HG03457 (cell line): Measurements from ENCODE around the gene IL3.

Source experiments
- ATAC-seq: cut with Tn5 transposase; IDR thresholded peaks from one replicate; pipeline ENCODE4 v1.9.1; 2021; ENCODE audit warnings: moderate number of reproducible peaks; ENCODE audit not compliant: unreplicated experiment

IL3 gene

DNA sequence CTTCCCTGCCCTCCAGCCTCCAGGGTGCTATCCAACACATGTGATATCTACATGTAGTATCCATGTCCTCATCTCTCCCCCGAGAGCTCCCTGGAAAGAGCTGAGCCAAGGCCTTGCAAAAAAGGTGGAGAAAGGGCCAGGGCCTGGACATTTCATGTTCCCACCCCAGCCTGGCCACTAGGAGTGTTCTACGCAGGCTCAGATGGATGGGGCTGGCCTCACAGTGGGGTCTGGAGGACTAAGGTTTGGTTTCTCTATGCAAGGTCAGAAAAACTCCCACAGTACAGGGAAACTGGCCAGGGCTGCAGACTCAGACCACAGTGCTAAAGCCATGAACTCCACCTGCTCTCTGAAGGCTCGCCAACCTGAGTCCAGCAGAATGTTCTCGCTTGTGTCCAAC lies 11.6 kb downstream of the IL3 start:
- no peak for ATAC-seq

DNA sequence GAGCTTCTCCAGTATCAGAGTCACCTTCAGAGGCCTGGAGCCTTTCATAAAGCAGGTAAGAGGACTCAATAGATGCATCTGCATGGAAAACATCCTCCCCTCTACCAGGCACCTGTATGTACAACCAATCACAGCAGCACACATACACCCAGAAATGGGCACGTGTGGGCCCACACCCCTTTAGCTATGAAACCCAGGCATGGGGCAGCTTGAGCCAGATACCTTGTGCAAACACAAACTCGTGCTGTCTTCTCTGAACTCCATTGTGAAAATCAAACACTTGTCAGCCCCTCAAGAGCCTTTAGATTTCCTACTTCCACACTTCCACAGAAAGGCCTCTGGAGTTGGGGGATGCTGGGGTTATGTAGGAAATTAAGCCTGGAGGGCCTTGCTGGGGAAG lies 12.1 kb downstream of the IL3 start:
- no peak for ATAC-seq

DNA sequence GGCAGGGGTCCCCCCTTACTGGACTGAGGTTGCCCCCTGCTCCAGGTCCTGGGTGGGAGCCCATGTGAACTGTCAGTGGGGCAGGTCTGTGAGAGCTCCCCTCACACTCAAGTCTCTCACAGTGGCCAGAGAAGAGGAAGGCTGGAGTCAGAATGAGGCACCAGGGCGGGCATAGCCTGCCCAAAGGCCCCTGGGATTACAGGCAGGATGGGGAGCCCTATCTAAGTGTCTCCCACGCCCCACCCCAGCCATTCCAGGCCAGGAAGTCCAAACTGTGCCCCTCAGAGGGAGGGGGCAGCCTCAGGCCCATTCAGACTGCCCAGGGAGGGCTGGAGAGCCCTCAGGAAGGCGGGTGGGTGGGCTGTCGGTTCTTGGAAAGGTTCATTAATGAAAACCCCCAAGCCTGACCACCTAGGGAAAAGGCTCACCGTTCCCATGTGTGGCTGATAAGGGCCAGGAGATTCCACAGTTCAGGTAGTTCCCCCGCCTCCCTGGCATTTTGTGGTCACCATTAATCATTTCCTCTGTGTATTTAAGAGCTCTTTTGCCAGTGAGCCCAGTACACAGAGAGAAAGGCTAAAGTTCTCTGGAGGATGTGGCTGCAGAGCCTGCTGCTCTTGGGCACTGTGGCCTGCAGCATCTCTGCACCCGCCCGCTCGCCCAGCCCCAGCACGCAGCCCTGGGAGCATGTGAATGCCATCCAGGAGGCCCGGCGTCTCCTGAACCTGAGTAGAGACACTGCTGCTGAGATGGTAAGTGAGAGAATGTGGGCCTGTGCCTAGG lies 13.0 kb downstream of the IL3 start, which contains the start of gene CSF2:
Gene CSF2 (plus strand): TSS at position 559 of the 783 bp plus-strand sequence. CDS start 35 bp downstream, at position 594.
- ATAC-seq, result no peak

DNA sequence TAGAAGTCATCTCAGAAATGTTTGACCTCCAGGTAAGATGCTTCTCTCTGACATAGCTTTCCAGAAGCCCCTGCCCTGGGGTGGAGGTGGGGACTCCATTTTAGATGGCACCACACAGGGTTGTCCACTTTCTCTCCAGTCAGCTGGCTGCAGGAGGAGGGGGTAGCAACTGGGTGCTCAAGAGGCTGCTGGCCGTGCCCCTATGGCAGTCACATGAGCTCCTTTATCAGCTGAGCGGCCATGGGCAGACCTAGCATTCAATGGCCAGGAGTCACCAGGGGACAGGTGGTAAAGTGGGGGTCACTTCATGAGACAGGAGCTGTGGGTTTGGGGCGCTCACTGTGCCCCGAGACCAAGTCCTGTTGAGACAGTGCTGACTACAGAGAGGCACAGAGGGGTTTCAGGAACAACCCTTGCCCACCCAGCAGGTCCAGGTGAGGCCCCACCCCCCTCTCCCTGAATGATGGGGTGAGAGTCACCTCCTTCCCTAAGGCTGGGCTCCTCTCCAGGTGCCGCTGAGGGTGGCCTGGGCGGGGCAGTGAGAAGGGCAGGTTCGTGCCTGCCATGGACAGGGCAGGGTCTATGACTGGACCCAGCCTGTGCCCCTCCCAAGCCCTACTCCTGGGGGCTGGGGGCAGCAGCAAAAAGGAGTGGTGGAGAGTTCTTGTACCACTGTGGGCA lies 13.8 kb downstream of the IL3 start:
- ATAC-seq, result no peak

DNA sequence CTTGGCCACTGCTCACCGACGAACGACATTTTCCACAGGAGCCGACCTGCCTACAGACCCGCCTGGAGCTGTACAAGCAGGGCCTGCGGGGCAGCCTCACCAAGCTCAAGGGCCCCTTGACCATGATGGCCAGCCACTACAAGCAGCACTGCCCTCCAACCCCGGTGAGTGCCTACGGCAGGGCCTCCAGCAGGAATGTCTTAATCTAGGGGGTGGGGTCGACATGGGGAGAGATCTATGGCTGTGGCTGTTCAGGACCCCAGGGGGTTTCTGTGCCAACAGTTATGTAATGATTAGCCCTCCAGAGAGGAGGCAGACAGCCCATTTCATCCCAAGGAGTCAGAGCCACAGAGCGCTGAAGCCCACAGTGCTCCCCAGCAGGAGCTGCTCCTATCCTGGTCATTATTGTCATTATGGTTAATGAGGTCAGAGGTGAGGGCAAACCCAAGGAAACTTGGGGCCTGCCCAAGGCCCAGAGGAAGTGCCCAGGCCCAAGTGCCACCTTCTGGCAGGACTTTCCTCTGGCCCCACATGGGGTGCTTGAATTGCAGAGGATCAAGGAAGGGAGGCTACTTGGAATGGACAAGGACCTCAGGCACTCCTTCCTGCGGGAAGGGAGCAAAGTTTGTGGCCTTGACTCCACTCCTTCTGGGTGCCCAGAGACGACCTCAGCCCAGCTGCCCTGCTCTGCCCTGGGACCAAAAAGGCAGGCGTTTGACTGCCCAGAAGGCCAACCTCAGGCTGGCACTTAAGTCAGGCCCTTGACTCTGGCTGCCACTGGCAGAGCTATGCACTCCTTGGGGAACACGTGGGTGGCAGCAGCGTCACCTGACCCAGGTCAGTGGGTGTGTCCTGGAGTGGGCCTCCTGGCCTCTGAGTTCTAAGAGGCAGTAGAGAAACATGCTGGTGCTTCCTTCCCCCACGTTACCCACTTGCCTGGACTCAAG lies 14.6 kb downstream of the IL3 start:
- no peak for ATAC-seq

DNA sequence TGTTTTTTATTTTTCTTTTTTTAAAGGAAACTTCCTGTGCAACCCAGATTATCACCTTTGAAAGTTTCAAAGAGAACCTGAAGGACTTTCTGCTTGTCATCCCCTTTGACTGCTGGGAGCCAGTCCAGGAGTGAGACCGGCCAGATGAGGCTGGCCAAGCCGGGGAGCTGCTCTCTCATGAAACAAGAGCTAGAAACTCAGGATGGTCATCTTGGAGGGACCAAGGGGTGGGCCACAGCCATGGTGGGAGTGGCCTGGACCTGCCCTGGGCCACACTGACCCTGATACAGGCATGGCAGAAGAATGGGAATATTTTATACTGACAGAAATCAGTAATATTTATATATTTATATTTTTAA lies 15.2 kb downstream of the IL3 start:
- ATAC-seq, result no peak

DNA sequence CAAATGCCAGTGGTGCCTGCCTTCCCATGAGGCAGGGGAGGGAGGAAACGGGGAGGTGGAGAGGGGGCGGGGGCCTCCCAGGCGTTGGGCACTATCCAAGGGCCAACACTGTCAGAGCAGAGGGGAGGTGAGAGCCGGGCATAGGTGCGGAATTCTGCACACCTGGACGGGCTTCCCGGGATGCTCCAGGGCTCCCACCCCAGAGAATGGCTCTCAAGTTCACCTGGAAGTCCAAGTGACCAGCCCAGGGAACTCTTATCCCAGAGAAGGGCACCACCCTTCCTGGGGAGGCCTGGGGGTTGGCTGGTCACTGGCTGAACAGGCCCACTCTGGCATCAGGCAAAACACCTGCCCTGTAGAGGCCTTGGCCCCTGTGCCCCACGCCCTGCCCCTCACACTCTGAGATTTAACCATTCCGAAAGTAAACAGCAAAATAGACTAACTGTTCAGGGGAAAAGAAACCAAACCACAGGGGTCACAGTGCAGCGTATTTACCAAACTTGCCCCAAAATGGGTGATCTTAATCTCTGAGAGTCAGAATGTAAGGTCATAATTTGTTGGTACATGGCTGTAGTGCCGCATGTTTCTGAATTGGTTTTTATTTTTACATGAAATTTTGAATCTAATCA lies 15.9 kb downstream of the IL3 start:
- no peak for ATAC-seq

DNA sequence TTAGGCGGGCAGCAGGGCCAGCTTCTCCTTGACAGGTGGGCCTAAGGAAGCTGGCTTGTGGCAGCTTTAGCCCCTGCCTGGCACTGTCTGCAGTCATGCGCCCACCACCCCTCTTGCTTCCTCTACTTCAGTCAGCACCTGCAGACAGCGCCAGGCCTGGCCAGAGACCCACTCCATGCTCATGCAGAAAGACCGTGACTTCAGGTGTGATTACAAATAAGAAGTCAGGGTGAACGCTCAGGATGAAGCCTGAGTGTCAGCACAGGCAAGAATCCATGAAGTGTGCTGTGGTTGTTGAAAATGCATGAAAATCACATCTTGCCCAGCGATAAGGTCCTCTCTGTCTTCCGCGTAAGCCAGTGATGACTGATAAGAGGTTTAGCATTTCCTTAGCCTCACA lies 16.5 kb downstream of the IL3 start:
- no peak for ATAC-seq

DNA sequence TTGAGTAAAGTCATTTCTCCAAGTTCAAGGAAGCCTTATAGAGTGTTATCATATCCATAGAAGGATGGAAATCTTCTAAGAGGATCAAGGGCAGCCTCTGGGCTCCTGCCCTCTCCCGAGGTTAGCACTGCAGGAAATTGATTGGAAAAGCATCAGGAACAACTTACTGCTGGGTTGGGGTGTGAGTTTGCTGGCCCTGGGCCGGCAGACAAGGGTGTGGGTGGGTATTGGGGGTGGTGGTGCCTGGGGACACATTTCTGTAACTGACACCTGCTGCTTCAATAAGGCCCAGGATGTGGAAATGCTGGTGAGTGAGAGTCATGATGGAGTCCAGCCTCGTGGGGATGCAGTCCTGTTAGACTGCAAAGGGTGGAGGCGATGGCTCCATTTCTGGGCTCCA lies 18.6 kb downstream of the IL3 start:
- ATAC-seq, result no peak

DNA sequence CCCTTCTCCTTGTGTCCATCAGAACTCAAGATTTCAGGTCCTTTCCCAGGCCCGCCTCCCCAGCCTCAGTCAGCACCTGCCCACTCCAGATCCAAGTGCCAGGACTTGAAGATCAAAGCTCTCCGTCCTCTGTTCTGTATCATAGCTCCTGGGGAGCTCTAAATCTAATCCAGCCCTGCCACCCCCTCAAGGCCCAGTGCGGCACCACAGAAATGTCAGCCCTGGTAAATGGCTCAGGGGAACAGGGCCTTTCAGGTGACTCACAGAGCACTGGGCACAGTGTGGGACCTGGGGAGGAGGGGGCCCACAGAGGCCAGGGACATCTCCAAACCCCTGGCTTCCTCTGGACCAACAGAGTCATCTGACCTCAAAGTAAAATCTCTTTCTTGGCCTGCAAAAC lies 19.2 kb downstream of the IL3 start:
- no peak for ATAC-seq

DNA sequence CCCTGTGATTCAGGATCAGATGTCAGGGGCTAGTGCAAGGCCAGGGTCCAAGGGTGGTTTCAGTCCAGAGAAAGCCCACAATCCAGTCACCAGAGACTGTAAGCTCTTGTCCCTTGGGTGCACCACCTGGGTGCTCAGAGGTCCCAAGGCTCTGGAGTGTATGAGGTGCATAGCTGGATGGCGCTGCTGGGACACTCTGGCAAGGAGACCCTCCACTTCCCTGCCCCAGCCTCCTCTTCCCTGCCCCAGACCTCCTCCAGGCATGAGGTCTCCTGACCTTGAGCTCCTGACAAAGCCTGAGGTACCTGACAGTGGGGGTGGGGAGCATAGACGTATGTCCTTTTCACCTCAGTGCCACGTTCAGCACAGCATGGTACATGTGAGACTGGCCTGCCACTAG lies 20.1 kb downstream of the IL3 start:
- ATAC-seq, result no peak

DNA sequence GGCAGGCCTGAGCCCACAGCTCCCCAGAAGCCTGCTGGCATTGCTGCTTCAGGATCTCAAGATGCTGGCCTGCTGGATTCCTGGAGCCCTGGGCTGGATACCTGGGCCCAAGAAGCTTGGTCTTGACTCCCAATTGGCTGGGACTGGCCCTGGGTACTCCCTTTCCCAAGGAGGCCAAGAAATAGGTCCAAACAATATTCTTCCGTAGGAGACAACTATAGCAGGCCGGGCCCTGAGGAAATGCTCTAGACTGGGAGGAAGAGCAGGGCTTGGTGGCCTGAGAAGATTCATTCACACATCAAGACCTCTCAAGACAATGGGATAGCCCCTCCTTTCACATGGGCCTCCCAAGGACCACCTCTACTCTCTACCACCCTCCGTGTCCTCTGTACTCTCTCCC lies 21.0 kb downstream of the IL3 start:
- ATAC-seq, result no peak

DNA sequence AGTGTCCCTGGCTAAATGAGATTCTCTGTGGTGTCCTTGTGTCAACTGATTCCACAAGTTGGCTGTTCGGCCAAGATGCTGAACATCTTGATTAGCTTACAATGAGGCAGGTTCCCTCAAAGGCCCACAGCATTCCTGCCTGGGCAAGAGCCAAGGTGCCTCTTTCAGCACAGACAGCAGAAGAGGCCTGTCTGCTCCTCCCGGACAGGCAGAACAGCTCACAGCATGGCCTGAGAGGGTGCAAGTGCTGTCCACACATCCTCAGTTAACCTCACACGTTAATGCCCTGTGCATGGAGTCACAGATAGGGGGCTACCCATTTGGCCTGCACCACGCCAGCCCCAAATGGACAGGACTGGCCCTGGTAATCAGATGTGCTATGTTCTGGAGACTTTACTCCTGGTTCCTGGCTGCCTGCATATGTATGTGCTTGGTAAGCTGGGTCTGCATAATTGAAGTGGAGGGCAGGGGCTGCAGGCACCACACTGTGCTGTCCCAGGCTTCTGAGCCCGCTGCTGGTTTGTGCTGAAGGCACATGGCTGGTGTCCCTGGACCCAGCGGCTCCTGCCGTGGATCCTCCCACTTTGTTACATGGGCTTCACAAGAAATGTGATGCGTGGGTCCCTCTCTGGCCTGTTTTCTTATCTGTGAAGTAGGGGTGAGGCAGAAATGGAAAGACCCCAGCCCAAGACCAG lies 22.0 kb downstream of the IL3 start:
- ATAC-seq, result no peak

DNA sequence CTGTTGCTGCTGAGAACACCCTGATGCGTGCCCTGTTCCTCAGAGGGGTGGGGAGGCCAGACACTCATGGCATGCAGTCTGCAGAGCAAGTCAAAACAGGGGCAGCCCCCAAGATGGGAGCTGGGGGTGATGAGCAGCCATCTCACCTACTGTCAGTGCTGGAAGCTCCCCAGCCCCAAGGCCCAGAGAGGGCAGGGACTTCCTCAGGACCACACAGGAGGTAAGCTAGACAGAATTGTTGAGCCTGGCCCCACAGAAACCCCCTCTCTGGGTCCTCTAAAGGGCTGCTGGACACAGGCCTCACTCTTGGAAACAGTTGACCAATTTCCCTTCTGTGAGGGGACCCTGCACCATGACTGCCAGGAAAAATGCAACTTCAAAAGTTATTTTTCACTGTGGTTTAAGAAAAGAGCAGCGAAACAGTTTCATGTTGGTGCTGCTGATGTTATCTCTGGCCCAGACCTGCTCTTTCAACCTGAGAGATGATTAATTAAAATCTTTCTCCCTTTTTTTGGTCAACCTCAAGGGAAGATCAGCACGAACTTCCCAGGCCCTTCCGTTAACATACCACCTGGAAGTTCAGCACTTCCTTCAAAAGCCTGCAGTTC lies 22.7 kb downstream of the IL3 start:
- no peak for ATAC-seq

DNA sequence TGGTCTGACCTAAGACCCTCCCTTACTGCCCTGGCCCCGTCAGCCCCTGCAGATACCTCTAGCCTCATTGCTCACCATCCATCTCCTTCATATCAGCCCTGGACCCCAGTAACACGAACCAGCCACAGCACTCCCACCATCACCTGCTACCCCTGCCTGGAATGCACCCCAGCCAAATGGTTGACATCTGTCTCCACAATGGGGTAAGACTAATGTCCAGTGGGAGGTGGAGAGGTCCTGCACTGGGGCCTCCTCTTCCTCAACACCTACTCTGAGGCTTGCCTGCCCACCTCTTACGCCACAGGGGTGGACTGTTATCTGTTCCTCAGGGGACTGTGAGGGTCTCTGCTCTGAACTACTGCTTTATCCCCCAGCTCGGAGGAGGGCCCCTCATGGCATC lies 25.2 kb downstream of the IL3 start:
- no peak for ATAC-seq

DNA sequence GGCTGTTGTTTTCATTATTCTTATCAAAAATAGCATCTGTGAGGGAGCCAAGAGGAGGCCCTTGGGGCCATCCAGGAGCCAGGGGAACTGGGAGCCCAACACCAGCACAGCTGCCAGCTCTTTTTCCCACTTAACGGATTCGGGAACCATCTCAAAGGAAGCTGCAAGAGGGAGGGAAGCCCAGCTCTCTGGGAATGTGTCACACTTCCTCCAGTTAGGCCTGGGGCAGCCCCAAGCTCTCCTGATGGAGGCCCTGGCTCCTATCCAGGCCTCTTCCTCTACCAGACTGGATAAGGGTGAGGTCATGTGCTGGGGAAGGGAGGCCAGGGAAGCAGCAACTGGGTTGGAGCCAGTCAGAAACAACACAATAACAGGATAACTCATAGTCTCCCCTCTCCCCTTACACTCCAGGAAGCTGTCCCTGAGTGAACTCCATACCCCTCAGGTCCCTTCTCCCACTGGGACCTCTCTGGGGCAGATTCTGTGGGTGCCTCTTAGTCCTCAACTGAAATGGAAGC lies 25.9 kb downstream of the IL3 start:
- no peak for ATAC-seq

DNA sequence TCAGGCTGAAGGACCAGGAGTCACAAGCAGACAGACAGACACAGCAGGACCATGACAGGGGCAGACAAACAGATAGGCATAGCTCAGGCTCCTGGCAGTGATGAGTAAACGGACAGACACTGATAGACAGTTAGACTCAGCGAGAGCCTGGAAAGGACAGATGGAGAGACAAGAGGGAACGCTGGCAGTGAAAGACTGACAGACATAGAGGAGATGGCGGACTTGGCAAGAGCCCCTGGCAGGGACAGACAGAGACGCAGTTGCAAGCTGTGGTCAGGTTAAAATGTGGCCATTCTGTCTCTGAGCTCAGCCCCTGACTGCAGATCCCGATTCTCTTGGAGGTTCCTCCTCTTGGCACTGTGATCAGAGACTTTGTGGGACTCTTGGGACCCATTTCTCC lies 26.7 kb downstream of the IL3 start:
- no peak for ATAC-seq

DNA sequence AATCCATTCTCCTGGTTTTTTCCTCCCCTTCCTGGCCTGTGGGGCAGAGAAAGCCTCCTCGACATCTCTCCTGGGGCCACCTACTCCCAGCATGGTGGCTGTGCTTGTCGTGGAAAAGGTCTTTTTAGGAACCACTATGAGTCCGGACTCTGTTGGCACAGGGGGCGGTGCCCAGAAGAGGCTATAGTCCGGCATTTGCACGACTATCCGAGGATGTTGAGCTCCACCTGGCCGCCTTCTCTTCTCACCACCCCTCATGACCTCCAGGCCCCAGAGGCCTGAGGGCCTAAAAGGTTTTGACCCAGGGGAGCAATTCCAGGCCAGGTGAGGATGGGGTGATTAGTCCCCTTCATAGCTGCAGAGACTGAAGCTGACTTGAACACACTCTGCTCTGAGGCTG lies 27.2 kb downstream of the IL3 start:
- no peak for ATAC-seq

DNA sequence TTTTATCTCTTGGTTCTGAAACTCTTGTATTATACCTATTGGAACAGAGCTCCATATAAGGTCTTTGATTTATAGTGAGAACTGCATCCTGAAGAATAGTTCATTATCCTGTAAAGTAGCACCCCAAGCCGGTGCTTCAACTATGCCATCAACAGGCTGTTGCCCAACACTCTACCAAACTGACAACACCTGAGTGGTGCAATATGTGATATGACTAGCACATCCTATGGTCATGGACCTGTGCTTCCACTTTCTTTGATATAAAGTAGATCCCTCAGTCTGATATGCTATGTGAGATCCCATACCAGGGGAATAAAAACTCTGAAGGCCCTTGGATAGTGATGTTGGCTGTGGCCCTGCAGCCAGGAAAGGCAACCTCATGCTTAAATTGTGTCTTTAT lies 28.9 kb downstream of the IL3 start:
- ATAC-seq, result no peak

DNA sequence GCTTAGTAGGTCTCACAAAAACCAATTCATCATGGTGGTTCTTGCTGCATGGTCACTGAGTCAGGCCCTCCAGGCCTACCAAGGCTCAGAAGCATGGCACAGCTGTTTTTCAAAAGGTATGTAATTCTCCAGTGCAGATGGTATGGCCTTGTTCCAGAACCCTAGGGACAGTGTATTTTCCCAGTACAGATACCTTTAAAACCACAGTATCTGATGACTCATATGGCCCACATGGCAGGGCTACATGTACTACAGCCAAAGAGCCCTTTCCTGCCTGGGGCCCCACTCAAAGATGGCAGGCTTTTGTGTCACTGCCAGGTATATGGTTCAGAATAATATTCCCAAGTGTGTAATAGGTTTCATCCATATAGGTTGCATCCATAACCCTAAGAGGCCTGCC lies 29.7 kb downstream of the IL3 start:
- no peak for ATAC-seq
